ENCODE measurements around the gene BRINP1. TPM values are rescaled to one million over a fixed set of nuclear protein-coding genes. Genes with fewer than 3 reads are reported as not detected.

Gene BRINP1
- total and polyA plus RNA-seq, 8 donors = 0.04 to 0.19 (median 0.08) TPM; not detected in 3

DNA sequence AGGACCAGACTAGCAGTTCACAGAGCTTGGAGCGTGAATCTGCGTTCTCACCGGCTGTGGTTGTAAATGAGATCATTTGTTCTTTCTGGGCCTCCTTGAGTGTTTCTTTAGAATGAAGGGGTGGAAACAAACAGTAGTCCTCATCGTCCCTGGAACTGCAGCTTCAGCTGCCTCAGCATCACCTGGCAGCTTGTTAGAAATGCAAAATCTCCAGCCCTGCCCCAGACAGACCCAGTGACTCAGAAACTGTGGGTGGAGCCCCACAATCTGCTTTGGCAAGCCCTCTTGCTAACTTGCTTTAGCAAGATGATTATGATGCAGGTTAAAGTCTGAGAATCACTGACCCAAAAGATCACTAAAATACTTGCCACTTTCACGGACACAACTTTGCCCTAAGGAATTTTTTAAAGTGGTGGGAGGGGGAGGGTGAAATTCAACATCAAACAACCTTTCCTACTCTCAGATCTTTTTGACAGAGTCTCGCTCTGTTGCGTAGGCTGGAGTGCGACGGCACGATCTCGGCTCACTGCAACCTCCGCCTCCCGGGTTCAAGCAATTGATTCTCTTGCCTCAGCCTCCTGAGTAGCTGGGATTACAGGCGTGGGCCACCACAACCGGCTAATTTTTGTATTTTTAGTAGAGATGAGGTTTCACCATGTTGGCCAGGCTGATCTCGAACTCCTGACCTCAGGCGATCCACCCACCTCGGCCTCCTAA lies 86.0 kb downstream of the BRINP1 start:
- H3K36me3 ChIP-seq = no peaks in the 10 kb centered on the region
- ATAC-seq (peak in 1 of 4 donors; percentile 45), FAIRE-seq (no peak), DNase-seq (no peak)
- peaks cover 0 to 4% (median 1%) of the 10 kb centered on the region in 4 donors for H3K27me3 ChIP-seq
- TF ChIP-seq, protein P1, sequence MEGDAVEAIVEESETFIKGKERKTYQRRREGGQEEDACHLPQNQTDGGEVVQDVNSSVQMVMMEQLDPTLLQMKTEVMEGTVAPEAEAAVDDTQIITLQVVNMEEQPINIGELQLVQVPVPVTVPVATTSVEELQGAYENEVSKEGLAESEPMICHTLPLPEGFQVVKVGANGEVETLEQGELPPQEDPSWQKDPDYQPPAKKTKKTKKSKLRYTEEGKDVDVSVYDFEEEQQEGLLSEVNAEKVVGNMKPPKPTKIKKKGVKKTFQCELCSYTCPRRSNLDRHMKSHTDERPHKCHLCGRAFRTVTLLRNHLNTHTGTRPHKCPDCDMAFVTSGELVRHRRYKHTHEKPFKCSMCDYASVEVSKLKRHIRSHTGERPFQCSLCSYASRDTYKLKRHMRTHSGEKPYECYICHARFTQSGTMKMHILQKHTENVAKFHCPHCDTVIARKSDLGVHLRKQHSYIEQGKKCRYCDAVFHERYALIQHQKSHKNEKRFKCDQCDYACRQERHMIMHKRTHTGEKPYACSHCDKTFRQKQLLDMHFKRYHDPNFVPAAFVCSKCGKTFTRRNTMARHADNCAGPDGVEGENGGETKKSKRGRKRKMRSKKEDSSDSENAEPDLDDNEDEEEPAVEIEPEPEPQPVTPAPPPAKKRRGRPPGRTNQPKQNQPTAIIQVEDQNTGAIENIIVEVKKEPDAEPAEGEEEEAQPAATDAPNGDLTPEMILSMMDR (IDR thresholded peaks at IDR 0.05) = no peak
- intact Hi-C loops (cut with DNase I) = no loop called here
- H3K4me1 ChIP-seq = no peaks in the 10 kb centered on the region
- H3K4me3 ChIP-seq = no peak overlapping the region
- no peaks in the 10 kb centered on the region for H3K9me3 ChIP-seq
- 41 to 42% methylated on average over 18 of the region's 18 CpGs for WGBS, 2 donors
- no peak overlapping the region for H3K27ac ChIP-seq

DNA sequence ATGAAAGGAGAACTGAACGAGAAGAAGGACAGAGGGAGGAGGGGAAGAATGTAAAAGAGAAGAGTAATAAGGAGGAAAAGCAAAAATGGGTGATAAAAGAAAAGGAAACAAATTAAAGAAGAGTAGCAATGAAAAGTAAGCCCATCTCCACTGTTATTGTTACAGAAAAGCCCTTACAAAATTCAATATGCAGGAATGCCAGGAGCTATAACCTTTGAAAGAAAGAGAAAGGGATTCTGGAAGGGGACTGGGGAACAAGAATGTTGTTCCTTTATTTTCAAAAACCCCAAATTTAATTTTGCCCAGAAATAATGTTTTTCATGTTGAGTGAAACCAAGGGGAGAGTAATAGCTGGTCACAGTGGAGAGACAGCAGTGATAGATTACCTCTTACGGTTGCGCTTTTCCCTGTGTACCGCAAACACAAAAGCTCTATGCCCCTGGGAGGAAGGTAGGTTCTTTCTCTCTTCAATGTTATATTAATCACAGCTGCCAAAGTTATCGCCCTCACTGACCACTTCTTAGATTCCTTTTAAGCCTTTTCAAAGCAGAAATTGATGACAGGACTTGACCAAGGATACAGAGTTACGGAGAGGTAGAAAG lies 86.7 kb downstream of the BRINP1 start:
- 29 to 38% methylated on average over 6 of the region's 6 CpGs for WGBS, 2 donors
- FAIRE-seq = no peak
- intact Hi-C loops (cut with DNase I) = no loop called here

DNA sequence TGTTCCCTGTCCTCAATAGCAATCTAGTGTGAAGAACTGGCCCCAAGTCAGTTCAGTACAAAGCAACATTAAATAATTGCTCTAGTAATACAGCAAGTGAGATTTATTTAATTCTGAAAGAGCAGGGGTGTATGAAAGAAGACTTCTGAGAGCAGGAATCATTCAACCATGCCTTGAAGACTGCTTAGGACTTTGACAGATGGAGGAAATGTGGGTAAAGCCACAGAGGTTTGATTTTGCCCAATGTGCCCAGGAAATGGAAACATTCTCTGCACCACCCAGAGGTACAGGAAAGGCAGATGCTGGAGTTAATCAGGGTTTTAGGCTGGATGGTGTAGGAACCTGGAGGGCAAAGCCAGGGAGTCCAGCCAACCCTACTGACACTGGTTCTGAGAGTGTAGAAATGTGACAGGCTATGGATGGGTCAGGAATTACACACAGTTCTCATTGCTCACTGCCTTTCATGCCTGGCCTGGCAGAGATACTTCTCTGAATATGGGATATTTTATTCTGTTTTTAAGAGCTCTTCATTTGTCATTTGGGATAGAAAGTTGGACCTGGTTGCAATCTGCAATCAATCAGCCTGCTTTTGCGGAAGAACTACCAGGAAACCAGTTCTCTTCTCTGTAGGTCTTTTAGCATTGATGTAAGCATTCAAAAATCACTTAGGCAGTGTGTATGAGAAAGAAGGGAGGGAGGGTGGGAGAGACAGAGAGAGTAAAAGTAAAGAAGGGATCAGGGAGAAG lies 88.3 kb downstream of the BRINP1 start:
- intact Hi-C loops (cut with DNase I) = no loop called here
- no peak for ATAC-seq
- 65 to 74% methylated on average over 1 of the region's 1 CpG for WGBS, 2 donors

More for the DNA sequence above, 86.7 kb downstream of the BRINP1 start:
- H3K27me3 ChIP-seq = peaks cover 0 to 4% (median 1%) of the 10 kb centered on the region in 4 donors
- DNase-seq (no peak), ATAC-seq (no peak)
- no peaks in the 10 kb centered on the region for H3K4me1 ChIP-seq
- TF ChIP-seq, protein P1 (IDR thresholded peaks at IDR 0.05) = no peak
- H3K4me3 ChIP-seq = no peak overlapping the region
- no peak overlapping the region for H3K27ac ChIP-seq
- no peaks in the 10 kb centered on the region for H3K36me3 ChIP-seq
- H3K9me3 ChIP-seq = no peaks in the 10 kb centered on the region

DNA sequence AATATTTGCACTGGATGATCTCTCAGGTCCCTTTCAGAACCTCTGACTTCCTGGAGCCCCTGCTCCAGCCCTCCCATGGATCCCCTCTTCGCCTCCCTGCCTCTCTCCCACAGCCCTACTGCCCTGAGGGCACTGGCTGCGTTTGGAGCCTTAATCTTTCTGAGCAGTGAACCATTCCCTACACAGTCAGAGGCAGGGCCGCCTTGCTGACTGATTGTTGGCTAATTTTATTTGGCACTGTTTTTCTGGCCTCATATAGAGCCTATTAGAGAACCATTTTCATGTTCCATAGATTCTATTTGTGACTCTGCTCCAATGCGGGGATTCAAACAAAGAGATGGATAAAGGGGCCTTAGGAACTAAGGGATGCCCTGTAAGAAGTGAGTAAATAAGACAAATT lies 91.1 kb downstream of the BRINP1 start:
- Histone ChIP-seq H3K27me3 (no peaks in the 10 kb centered on the region), H3K36me3 (no peaks in the 10 kb centered on the region), H3K4me3 (no peak overlapping the region), H3K4me1 (no peaks in the 10 kb centered on the region), H3K9me3 (no peaks in the 10 kb centered on the region), H3K27ac (no peak overlapping the region)
- FAIRE-seq = no peak
- no peak for DNase-seq
- 38 to 55% methylated on average over 4 of the region's 4 CpGs for WGBS, 2 donors
- TF ChIP-seq, protein P1 (IDR thresholded peaks at IDR 0.05) = no peak
- intact Hi-C loops (cut with DNase I) = no loop called here
- ATAC-seq = no peak

More for the DNA sequence above, 88.3 kb downstream of the BRINP1 start:
- Histone ChIP-seq H3K27ac (no peak overlapping the region), H3K9me3 (no peaks in the 10 kb centered on the region), H3K36me3 (no peaks in the 10 kb centered on the region), H3K4me3 (no peak overlapping the region), H3K4me1 (no peaks in the 10 kb centered on the region), H3K27me3 (no peaks in the 10 kb centered on the region)
- no peak for FAIRE-seq
- TF ChIP-seq, protein P1 (IDR thresholded peaks at IDR 0.05) = no peak
- DNase-seq = no peak
